ENCODE data around the gene PRDX5.

DNA sequence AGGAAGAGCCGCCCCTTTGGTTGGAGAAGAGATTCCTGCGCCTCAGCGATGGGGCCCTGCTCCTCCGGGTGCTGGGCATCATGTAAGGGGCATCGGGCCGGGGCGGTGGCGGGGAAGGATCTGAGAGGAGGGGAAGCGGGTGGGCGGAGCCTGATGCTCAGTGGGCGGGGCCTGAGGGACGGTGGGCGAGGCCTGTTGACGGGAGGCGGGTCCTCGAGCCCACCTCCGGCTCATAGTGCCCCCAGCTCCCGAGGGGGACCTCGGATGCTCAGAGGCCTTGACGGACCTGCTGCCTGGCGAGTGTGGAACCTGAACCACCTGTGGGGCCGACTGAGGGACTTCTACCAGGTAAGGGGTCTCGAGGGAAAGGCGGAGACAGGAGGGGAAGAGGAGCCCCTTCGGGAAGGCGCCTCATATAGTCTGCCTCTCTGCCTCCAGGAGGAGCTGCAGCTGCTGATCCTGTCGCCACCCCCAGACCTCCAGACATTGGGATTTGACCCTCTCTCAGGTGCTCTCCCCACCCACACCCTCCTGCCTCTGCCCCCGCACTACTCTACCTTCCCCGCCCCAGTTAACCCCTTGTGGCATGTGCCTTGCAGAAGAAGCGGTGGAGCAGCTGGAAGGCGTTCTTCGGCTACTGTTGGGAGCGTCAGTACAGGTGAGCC is 22.9 kb downstream of the PRDX5 start:
- TF ChIP-seq, protein P1, sequence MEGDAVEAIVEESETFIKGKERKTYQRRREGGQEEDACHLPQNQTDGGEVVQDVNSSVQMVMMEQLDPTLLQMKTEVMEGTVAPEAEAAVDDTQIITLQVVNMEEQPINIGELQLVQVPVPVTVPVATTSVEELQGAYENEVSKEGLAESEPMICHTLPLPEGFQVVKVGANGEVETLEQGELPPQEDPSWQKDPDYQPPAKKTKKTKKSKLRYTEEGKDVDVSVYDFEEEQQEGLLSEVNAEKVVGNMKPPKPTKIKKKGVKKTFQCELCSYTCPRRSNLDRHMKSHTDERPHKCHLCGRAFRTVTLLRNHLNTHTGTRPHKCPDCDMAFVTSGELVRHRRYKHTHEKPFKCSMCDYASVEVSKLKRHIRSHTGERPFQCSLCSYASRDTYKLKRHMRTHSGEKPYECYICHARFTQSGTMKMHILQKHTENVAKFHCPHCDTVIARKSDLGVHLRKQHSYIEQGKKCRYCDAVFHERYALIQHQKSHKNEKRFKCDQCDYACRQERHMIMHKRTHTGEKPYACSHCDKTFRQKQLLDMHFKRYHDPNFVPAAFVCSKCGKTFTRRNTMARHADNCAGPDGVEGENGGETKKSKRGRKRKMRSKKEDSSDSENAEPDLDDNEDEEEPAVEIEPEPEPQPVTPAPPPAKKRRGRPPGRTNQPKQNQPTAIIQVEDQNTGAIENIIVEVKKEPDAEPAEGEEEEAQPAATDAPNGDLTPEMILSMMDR (IDR thresholded peaks at IDR 0.05 in 2 of 3, conservative IDR thresholded peaks at IDR 0.05 in 1 of 3; ENCODE audit: control insufficient read depth in 2 of 3, extremely low read depth in 1 of 3, insufficient read depth in 1 of 3, low read depth in 3 of 3, low read length in 3 of 3), result peak; percentile 5 to 28 (median 7); a peak in 2 of 6 replicates
- TF ChIP-seq CHD4 (IDR thresholded peaks at IDR 0.05) (no peak), EGR1 (IDR thresholded peaks at IDR 0.05; ENCODE audit: borderline replicate concordance in 1 of 2, low read depth in 2 of 2, low read length in 2 of 2) (0 out of 3 replicates have a peak, but pooled peaks of 1 of the 2 experiments have one; percentile 49), ASH2L (IDR thresholded peaks at IDR 0.05; ENCODE audit: borderline replicate concordance, low read depth) (no peak), TAF1 (IDR thresholded peaks at IDR 0.05; ENCODE audit: borderline replicate concordance, low read depth, low read length) (0 out of 2 replicates have a peak, but pooled peaks have one; percentile 24), POLR2A (IDR thresholded peaks at IDR 0.05; ENCODE audit: low read depth, low read length) (no peak), SMC3 (IDR thresholded peaks at IDR 0.05; ENCODE audit: borderline replicate concordance, low read length) (no peak), ZBTB11 (CRISPR knock-in tag; IDR thresholded peaks at IDR 0.05) (no peak), ETV6 (conservative IDR thresholded peaks at IDR 0.05 in 1 of 2, IDR thresholded peaks at IDR 0.05 in 1 of 2; ENCODE audit: borderline replicate concordance in 1 of 2, low read depth in 1 of 2) (no peak), CEBPB (IDR thresholded peaks at IDR 0.05; ENCODE audit: borderline replicate concordance in 1 of 2, low read depth in 2 of 2, low read length in 2 of 2) (no peak), SUZ12 (IDR thresholded peaks at IDR 0.05; ENCODE audit: unreplicated experiment) (no peak), LARP7 (IDR thresholded peaks at IDR 0.05) (no peak; the same call in 1 of the 2 replicates)
- TF ChIP-seq, protein P2, sequence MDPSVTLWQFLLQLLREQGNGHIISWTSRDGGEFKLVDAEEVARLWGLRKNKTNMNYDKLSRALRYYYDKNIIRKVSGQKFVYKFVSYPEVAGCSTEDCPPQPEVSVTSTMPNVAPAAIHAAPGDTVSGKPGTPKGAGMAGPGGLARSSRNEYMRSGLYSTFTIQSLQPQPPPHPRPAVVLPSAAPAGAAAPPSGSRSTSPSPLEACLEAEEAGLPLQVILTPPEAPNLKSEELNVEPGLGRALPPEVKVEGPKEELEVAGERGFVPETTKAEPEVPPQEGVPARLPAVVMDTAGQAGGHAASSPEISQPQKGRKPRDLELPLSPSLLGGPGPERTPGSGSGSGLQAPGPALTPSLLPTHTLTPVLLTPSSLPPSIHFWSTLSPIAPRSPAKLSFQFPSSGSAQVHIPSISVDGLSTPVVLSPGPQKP (IDR thresholded peaks at IDR 0.05; ENCODE audit: low read depth, low read length), result no peak

Data from GM12878 (cell line).